Measurements from ENCODE around the gene SULT1E1.
"Not testable (repeated sequence)": the region's sequence is repeated elsewhere in the genome, so short reads cannot be mapped to it uniquely, and the experiment has no call there.

Gene SULT1E1

GRCh38 chr4:69831270-69831627, 28.7 kb downstream of the SULT1E1 start:
- no peak overlapping the region for H3K9ac ChIP-seq (ENCODE audit: low read length in 5 of 5)
- H3K9me3 ChIP-seq (ENCODE audit: control insufficient read depth in 5 of 5, low read length in 5 of 5) = no peaks in the 10 kb centered on the region
- peaks cover 0 to 5% (median 0%) of the 10 kb centered on the region in 5 donors for H3K4me1 ChIP-seq (ENCODE audit: control insufficient read depth in 5 of 5, insufficient read depth in 5 of 5, low read length in 5 of 5)
- H3K4me3 ChIP-seq (ENCODE audit: low read depth in 1 of 5, low read length in 5 of 5) = peak overlapping the region; percentile 19 to 51 (median 43)
- H3K27me3 ChIP-seq (ENCODE audit: control insufficient read depth in 5 of 5, insufficient read depth in 4 of 5, low read length in 5 of 5) = no peaks in the 10 kb centered on the region
- H3K27ac ChIP-seq (ENCODE audit: low read depth, low read length) = no peak overlapping the region
- no peaks in the 10 kb centered on the region for H3K36me3 ChIP-seq (ENCODE audit: control insufficient read depth in 5 of 5, insufficient read depth in 5 of 5, low read length in 5 of 5)

GRCh38 chr4:69830560-69831269, 29.2 kb downstream of the SULT1E1 start:
- H3K27ac ChIP-seq (ENCODE audit: low read depth, low read length) = no peak overlapping the region
- no peaks in the 10 kb centered on the region for H3K36me3 ChIP-seq (ENCODE audit: control insufficient read depth in 5 of 5, insufficient read depth in 5 of 5, low read length in 5 of 5)
- no peak overlapping the region for H3K9ac ChIP-seq (ENCODE audit: low read length in 5 of 5)
- H3K4me3 ChIP-seq (ENCODE audit: low read depth in 1 of 5, low read length in 5 of 5) = no peak overlapping the region
- peaks cover 0 to 5% (median 0%) of the 10 kb centered on the region in 5 donors for H3K4me1 ChIP-seq (ENCODE audit: control insufficient read depth in 5 of 5, insufficient read depth in 5 of 5, low read length in 5 of 5)
- H3K9me3 ChIP-seq (ENCODE audit: control insufficient read depth in 5 of 5, low read length in 5 of 5) = no peaks in the 10 kb centered on the region
- H3K27me3 ChIP-seq (ENCODE audit: control insufficient read depth in 5 of 5, insufficient read depth in 4 of 5, low read length in 5 of 5) = no peaks in the 10 kb centered on the region

GRCh38 chr4:69830192-69830559, 29.8 kb downstream of the SULT1E1 start:
- Histone ChIP-seq H3K36me3 (ENCODE audit: control insufficient read depth in 5 of 5, insufficient read depth in 5 of 5, low read length in 5 of 5) (no peaks in the 10 kb centered on the region), H3K4me1 (ENCODE audit: control insufficient read depth in 5 of 5, insufficient read depth in 5 of 5, low read length in 5 of 5) (peaks cover 0 to 5% (median 0%) of the 10 kb centered on the region in 5 donors), H3K9ac (ENCODE audit: low read length in 5 of 5) (no peak overlapping the region), H3K27ac (ENCODE audit: low read depth, low read length) (no peak overlapping the region), H3K4me3 (ENCODE audit: low read depth in 1 of 5, low read length in 5 of 5) (no peak overlapping the region), H3K27me3 (ENCODE audit: control insufficient read depth in 5 of 5, insufficient read depth in 4 of 5, low read length in 5 of 5) (no peaks in the 10 kb centered on the region), H3K9me3 (ENCODE audit: control insufficient read depth in 5 of 5, low read length in 5 of 5) (no peaks in the 10 kb centered on the region)

GRCh38 chr4:69829678-69830077, 30.3 kb downstream of the SULT1E1 start:
- no peaks in the 10 kb centered on the region for H3K36me3 ChIP-seq (ENCODE audit: control insufficient read depth in 5 of 5, insufficient read depth in 5 of 5, low read length in 5 of 5)
- H3K9me3 ChIP-seq (ENCODE audit: control insufficient read depth in 5 of 5, low read length in 5 of 5) = no peaks in the 10 kb centered on the region
- H3K4me1 ChIP-seq (ENCODE audit: control insufficient read depth in 5 of 5, insufficient read depth in 5 of 5, low read length in 5 of 5) = peaks cover 0 to 5% (median 0%) of the 10 kb centered on the region in 5 donors
- H3K27ac ChIP-seq (ENCODE audit: low read depth, low read length) = no peak overlapping the region
- no peak overlapping the region for H3K4me3 ChIP-seq (ENCODE audit: low read depth in 1 of 5, low read length in 5 of 5)
- no peak overlapping the region for H3K9ac ChIP-seq (ENCODE audit: low read length in 5 of 5)
- H3K27me3 ChIP-seq (ENCODE audit: control insufficient read depth in 5 of 5, insufficient read depth in 4 of 5, low read length in 5 of 5) = no peaks in the 10 kb centered on the region

DNA sequence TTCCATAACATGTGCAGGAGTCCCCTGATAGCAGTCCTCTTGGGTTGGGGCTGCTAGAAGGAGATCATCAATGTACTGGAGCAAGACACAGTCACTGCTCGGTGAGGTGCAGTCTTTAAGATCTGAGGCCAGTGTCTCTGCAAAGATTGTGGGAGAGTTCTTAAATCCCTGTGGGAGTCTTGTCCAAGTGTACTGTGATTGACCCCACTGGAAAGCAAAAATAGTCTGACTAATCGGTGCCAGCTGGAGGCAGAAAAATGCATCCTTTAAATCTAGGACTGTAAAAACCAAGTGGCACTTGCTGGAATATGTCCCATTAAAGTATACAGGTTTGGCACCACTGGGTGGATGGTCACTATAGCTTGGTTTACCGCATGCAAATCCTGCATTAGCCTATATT, 31.1 kb downstream of the SULT1E1 start:
- H3K27ac ChIP-seq (ENCODE audit: low read depth, low read length) = no peak overlapping the region
- H3K9me3 ChIP-seq (ENCODE audit: control insufficient read depth in 5 of 5, low read length in 5 of 5) = no peaks in the 10 kb centered on the region

DNA sequence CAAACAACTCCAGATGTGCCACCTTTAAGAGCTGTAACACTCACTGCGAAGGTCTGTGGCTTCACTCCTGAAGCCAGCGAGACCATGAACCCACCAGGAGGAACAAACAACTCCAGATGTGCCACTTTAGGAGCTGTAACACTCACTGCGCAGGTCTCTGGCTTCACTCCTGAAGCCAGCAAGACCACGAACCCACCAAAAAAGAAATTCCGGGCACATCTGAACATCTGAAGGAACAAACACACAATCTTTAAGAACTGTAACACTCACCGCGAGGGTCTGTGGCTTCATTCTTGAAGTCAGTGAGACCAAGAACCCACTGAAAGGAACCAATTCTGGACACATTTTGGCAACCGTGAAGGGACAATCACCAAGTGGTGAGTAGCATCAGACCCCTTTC, 34.9 kb downstream of the SULT1E1 start:
- not testable (repeated sequence) for H3K4me1 ChIP-seq (ENCODE audit: control insufficient read depth in 5 of 5, insufficient read depth in 5 of 5, low read length in 5 of 5); H3K9ac ChIP-seq (ENCODE audit: low read length in 5 of 5); H3K9me3 ChIP-seq (ENCODE audit: control insufficient read depth in 5 of 5, low read length in 5 of 5); H3K36me3 ChIP-seq (ENCODE audit: control insufficient read depth in 5 of 5, insufficient read depth in 5 of 5, low read length in 5 of 5); H3K4me3 ChIP-seq (ENCODE audit: low read depth in 1 of 5, low read length in 5 of 5); H3K27ac ChIP-seq (ENCODE audit: low read depth, low read length); H3K27me3 ChIP-seq (ENCODE audit: control insufficient read depth in 5 of 5, insufficient read depth in 4 of 5, low read length in 5 of 5)

More for the DNA sequence above, 31.1 kb downstream of the SULT1E1 start:
- Histone ChIP-seq H3K9ac (ENCODE audit: low read length in 5 of 5) (no peak overlapping the region), H3K4me3 (ENCODE audit: low read depth in 1 of 5, low read length in 5 of 5) (no peak overlapping the region), H3K36me3 (ENCODE audit: control insufficient read depth in 5 of 5, insufficient read depth in 5 of 5, low read length in 5 of 5) (no peaks in the 10 kb centered on the region), H3K27me3 (ENCODE audit: control insufficient read depth in 5 of 5, insufficient read depth in 4 of 5, low read length in 5 of 5) (no peaks in the 10 kb centered on the region), H3K4me1 (ENCODE audit: control insufficient read depth in 5 of 5, insufficient read depth in 5 of 5, low read length in 5 of 5) (peaks cover 0 to 5% (median 0%) of the 10 kb centered on the region in 5 donors)

GRCh38 chr4:69823481-69824186, 36.3 kb downstream of the SULT1E1 start:
- no peaks in the 10 kb centered on the region for H3K36me3 ChIP-seq (ENCODE audit: control insufficient read depth in 5 of 5, insufficient read depth in 5 of 5, low read length in 5 of 5)
- H3K27ac ChIP-seq (ENCODE audit: low read depth, low read length) = no peak overlapping the region
- H3K4me1 ChIP-seq (ENCODE audit: control insufficient read depth in 5 of 5, insufficient read depth in 5 of 5, low read length in 5 of 5) = no peaks in the 10 kb centered on the region
- no peak overlapping the region for H3K4me3 ChIP-seq (ENCODE audit: low read depth in 1 of 5, low read length in 5 of 5)
- H3K9ac ChIP-seq (ENCODE audit: low read length in 5 of 5) = no peak overlapping the region
- no peaks in the 10 kb centered on the region for H3K27me3 ChIP-seq (ENCODE audit: control insufficient read depth in 5 of 5, insufficient read depth in 4 of 5, low read length in 5 of 5)
- H3K9me3 ChIP-seq (ENCODE audit: control insufficient read depth in 5 of 5, low read length in 5 of 5) = no peaks in the 10 kb centered on the region

DNA sequence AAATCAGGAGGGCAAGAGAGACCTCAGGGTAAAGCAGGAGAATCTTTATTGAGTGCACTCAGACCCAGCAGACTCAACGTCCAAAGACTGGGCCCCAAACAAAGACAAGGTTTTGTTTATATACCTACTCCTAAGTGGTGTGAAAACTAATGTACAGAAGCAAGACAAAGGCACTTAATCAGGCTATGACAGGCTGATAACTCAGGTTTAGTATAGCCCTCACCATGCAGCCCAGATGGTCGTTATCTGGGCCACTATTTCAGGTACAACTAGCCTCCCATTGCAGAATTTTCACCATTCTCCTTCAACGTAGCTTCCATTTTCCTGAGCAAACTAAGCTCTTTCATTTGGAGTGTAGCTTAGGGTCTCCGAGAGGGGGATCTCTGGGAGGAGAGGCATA, 36.9 kb downstream of the SULT1E1 start:
- no peak overlapping the region for H3K27ac ChIP-seq (ENCODE audit: low read depth, low read length)
- H3K4me1 ChIP-seq (ENCODE audit: control insufficient read depth in 5 of 5, insufficient read depth in 5 of 5, low read length in 5 of 5) = no peaks in the 10 kb centered on the region
- H3K27me3 ChIP-seq (ENCODE audit: control insufficient read depth in 5 of 5, insufficient read depth in 4 of 5, low read length in 5 of 5) = no peaks in the 10 kb centered on the region
- no peak overlapping the region for H3K4me3 ChIP-seq (ENCODE audit: low read depth in 1 of 5, low read length in 5 of 5)
- H3K9ac ChIP-seq (ENCODE audit: low read length in 5 of 5) = no peak overlapping the region
- no peaks in the 10 kb centered on the region for H3K36me3 ChIP-seq (ENCODE audit: control insufficient read depth in 5 of 5, insufficient read depth in 5 of 5, low read length in 5 of 5)
- H3K9me3 ChIP-seq (ENCODE audit: control insufficient read depth in 5 of 5, low read length in 5 of 5) = no peaks in the 10 kb centered on the region

GRCh38 chr4:69822198-69822597, 37.7 kb downstream of the SULT1E1 start:
- H3K4me3 ChIP-seq (ENCODE audit: low read depth in 1 of 5, low read length in 5 of 5) = no peak overlapping the region
- no peak overlapping the region for H3K27ac ChIP-seq (ENCODE audit: low read depth, low read length)
- H3K4me1 ChIP-seq (ENCODE audit: control insufficient read depth in 5 of 5, insufficient read depth in 5 of 5, low read length in 5 of 5) = no peaks in the 10 kb centered on the region
- no peak overlapping the region for H3K9ac ChIP-seq (ENCODE audit: low read length in 5 of 5)
- no peaks in the 10 kb centered on the region for H3K9me3 ChIP-seq (ENCODE audit: control insufficient read depth in 5 of 5, low read length in 5 of 5)
- no peaks in the 10 kb centered on the region for H3K36me3 ChIP-seq (ENCODE audit: control insufficient read depth in 5 of 5, insufficient read depth in 5 of 5, low read length in 5 of 5)
- no peaks in the 10 kb centered on the region for H3K27me3 ChIP-seq (ENCODE audit: control insufficient read depth in 5 of 5, insufficient read depth in 4 of 5, low read length in 5 of 5)

- Histone ChIP-seq H3K27ac (ENCODE audit: low read depth, low read length) (no peak overlapping the region), H3K4me1 (ENCODE audit: control insufficient read depth in 5 of 5, insufficient read depth in 5 of 5, low read length in 5 of 5) (no peaks in the 10 kb centered on the region), H3K27me3 (ENCODE audit: control insufficient read depth in 5 of 5, insufficient read depth in 4 of 5, low read length in 5 of 5) (no peaks in the 10 kb centered on the region), H3K9me3 (ENCODE audit: control insufficient read depth in 5 of 5, low read length in 5 of 5) (no peaks in the 10 kb centered on the region), H3K4me3 (ENCODE audit: low read depth in 1 of 5, low read length in 5 of 5) (no peak overlapping the region), H3K36me3 (ENCODE audit: control insufficient read depth in 5 of 5, insufficient read depth in 5 of 5, low read length in 5 of 5) (no peaks in the 10 kb centered on the region), H3K9ac (ENCODE audit: low read length in 5 of 5) (no peak overlapping the region)
Observed at GRCh38 chr4:69818060-69818639, 41.8 kb downstream of the SULT1E1 start.

All from subcutaneous abdominal adipose tissue (tissue), 5 donors.